Activated CD8-positive, alpha-beta T cell treated with anti-CD3 and anti-CD28 coated beads for 36 hours (primary cell): Measurements from ENCODE around the gene THRSP. TPM values are rescaled to one million over a fixed set of nuclear protein-coding genes. Genes with fewer than 3 reads are reported as not detected.
"Not testable (repeated sequence)": the region's sequence is repeated elsewhere in the genome, so short reads cannot be mapped to it uniquely, and the experiment has no call there.

Experiments used
- ATAC-seq: fragments of 200-7000 bp; cut with Tn5 transposase; one replicate; pipeline ENCODE4 v1.10.0; 2021; ENCODE audit warnings: mild to moderate bottlenecking, moderate library complexity
- CTCF ChIA-PET: fragments of 350-600 bp; sonication (Branson Sonifier 250); formaldehyde crosslinking; loops from one replicate; lab custom pipeline; 2021; ENCODE audit warnings: antibody characterized with exemption; lab: Charles Lee
- POLR2A ChIA-PET: fragments of 350-600 bp; sonication (Branson Sonifier 250); formaldehyde crosslinking; loops from one replicate; lab custom pipeline; 2021; ENCODE audit warnings: antibody characterized with exemption; lab: Charles Lee
- DNase-seq: peaks from one replicate; pipeline ENCODE4 v3.0.0-alpha.2; 2020
- H3K27ac Mint-ChIP-seq: one replicate; pipeline ENCODE4 v1.8.0; 2021; ENCODE audit warnings: mild to moderate bottlenecking, mixed read lengths
- H3K27me3 Mint-ChIP-seq: one replicate; pipeline ENCODE4 v1.8.0; 2021; ENCODE audit warnings: mixed read lengths
- H3K36me3 Mint-ChIP-seq: one replicate; pipeline ENCODE4 v1.8.0; 2021; ENCODE audit warnings: low read depth, mixed read lengths
- H3K4me1 Mint-ChIP-seq: one replicate; pipeline ENCODE4 v1.8.0; 2021; ENCODE audit warnings: low read depth, mixed read lengths
- H3K4me3 Mint-ChIP-seq: one replicate; pipeline ENCODE4 v1.8.0; 2021; ENCODE audit warnings: mild to moderate bottlenecking, moderate library complexity, mixed read lengths
- H3K9me3 Mint-ChIP-seq: one replicate; pipeline ENCODE4 v1.8.0; 2021; ENCODE audit warnings: mixed read lengths
- intact Hi-C: fragments of 100-400 bp; cut with micrococcal nuclease; formaldehyde crosslinking; loops from one replicate; pipeline ENCODE4 v1.10.0; 2022
- total RNA-seq, 2 experiments: library from RNA; stranded (reverse); gene quantifications; one replicate each; pipeline ENCODE4 v1.2.3, GENCODE V29; 2021
- TF ChIP-seq, protein P1 (sequence below): fragments of 200-600 bp; IDR thresholded peaks from one replicate; pipeline ENCODE4 v1.8.0; 2022; ENCODE audit warnings: antibody characterized with exemption, mild to moderate bottlenecking

THRSP gene
- total RNA-seq, 2 experiments from 2014 or later: not detected

GRCh38 chr11:78039391-78039918, 24.2 kb upstream of the THRSP start:
- TF ChIP-seq, protein P1, sequence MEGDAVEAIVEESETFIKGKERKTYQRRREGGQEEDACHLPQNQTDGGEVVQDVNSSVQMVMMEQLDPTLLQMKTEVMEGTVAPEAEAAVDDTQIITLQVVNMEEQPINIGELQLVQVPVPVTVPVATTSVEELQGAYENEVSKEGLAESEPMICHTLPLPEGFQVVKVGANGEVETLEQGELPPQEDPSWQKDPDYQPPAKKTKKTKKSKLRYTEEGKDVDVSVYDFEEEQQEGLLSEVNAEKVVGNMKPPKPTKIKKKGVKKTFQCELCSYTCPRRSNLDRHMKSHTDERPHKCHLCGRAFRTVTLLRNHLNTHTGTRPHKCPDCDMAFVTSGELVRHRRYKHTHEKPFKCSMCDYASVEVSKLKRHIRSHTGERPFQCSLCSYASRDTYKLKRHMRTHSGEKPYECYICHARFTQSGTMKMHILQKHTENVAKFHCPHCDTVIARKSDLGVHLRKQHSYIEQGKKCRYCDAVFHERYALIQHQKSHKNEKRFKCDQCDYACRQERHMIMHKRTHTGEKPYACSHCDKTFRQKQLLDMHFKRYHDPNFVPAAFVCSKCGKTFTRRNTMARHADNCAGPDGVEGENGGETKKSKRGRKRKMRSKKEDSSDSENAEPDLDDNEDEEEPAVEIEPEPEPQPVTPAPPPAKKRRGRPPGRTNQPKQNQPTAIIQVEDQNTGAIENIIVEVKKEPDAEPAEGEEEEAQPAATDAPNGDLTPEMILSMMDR: no peak
- H3K27ac Mint-ChIP-seq: peak overlapping the region; percentile 93
- H3K36me3 Mint-ChIP-seq: no peaks in the 10 kb centered on the region
- peak overlapping the region; percentile 39 for H3K4me3 Mint-ChIP-seq
- ChIA-PET POLR2A (interaction anchor here (0.6 to 1.5 kb wide), 3 partner anchors 45 to 118 kb away, joined by 3 to 5 read pairs (median 3); partner anchors contain the start of gene INTS4), CTCF (interaction anchor here (2.5 to 3.1 kb wide), 2 partner anchors 40 to 45 kb away, joined by 8 to 10 read pairs; partner anchors contain the start of gene INTS4)
- H3K27me3 Mint-ChIP-seq: no peaks in the 10 kb centered on the region
- peaks cover 19% of the 10 kb centered on the region for H3K4me1 Mint-ChIP-seq
- peak; percentile 14 for DNase-seq
- intact Hi-C loops: no loop called here
- ATAC-seq: peak; percentile 71
- no peaks in the 10 kb centered on the region for H3K9me3 Mint-ChIP-seq

DNA sequence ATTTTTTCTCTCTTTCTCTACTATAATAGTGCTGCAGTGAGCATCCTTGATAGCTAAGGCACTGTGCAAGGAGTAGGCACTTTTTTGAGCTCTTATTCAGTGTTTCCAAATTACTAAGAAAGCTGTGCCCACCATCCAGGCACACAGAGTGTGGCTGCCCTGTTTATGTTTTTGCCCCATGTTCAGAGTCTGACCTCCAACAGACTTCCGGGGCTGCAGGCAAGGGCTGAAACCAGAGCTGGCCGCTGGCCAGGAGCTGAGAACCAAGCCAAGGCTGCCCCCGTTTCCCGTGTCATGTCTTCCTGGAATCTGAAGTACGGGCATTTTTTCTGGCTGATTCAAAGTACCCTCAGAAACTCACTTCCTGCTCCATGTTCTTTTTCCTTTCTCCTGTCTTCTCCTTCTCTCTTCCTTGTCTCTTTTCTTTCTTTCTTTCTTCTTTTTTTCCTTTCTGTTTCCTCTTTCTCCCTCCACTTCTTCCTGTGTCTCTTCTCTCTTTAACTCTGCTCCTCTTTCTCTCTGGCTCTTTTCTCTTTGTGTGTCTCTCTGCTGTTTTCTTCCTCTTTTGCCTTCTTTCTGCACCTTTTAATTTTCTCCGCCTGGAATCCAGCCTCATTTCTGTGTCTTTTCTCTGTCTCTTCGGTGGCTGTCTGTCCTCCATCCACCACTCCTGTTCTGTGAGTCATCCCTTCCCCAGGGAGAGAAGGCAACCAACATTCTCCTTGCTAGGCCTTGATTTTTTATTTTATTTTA, 23.6 kb upstream of the THRSP start:
- intact Hi-C loops: no loop called here
- Mint-ChIP-seq H3K4me1 (peaks cover 17% of the 10 kb centered on the region), H3K36me3 (no peaks in the 10 kb centered on the region), H3K4me3 (peak overlapping the region; percentile 39), H3K27me3 (no peaks in the 10 kb centered on the region), H3K9me3 (no peaks in the 10 kb centered on the region), H3K27ac (peak overlapping the region; percentile 93)
- TF ChIP-seq, protein P1: no peak
- POLR2A ChIA-PET: interaction anchor here (0.6 to 1.5 kb wide), 3 partner anchors 46 to 119 kb away, joined by 3 to 5 read pairs (median 3); partner anchors contain the start of gene INTS4
- ATAC-seq: peak; percentile 82
- CTCF ChIA-PET: interaction anchor here (1.7 to 3.1 kb wide), 3 partner anchors 12 to 45 kb away, joined by 5 to 10 read pairs (median 8); partner anchors contain the start of gene INTS4
- DNase-seq: peak; percentile 74

- Mint-ChIP-seq H3K4me1 (peaks cover 21% of the 10 kb centered on the region), H3K27me3 (no peaks in the 10 kb centered on the region), H3K27ac (no peak overlapping the region), H3K4me3 (no peak overlapping the region), H3K9me3 (no peaks in the 10 kb centered on the region), H3K36me3 (no peaks in the 10 kb centered on the region)
- ATAC-seq: peak; percentile 28
- ChIA-PET CTCF (interaction anchor here (1.7 to 3.1 kb wide), 3 partner anchors 11 to 46 kb away, joined by 5 to 10 read pairs (median 8); partner anchors contain the start of gene INTS4), POLR2A (interaction anchor here (0.6 to 1.5 kb wide), 2 partner anchors 46 to 1792 kb away, joined by 3 to 5 read pairs; partner anchors contain the start of gene INTS4)
- DNase-seq: peak; percentile 52
- TF ChIP-seq, protein P1: no peak
- intact Hi-C loops: no loop called here
These were observed 22.8 kb upstream of the THRSP start for GRCh38 chr11:78040691-78041379.

DNA sequence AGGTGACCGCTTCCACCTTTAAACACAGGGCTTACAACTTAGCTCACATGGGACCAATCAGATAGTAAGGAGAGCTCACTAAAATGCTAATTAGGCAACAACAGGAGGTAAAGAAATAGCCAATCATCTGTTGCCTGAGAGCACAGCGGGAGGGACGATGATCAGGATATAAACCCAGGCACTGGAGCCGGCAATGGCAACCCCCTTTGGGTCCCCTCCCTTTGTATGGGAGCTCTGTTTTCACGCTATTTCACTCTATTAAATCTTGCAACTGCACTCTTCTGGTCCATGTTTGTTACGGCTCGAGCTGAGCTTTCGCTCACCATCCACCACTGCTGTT, 22.3 kb upstream of the THRSP start:
- ATAC-seq, H3K36me3 Mint-ChIP-seq, H3K27me3 Mint-ChIP-seq, H3K9me3 Mint-ChIP-seq, DNase-seq, H3K27ac Mint-ChIP-seq, H3K4me3 Mint-ChIP-seq, intact Hi-C loops: not testable (repeated sequence)
- peaks cover 27% of the 10 kb centered on the region for H3K4me1 Mint-ChIP-seq
- ChIA-PET CTCF (interaction anchor here (1.7 to 3.1 kb wide), 3 partner anchors 11 to 46 kb away, joined by 5 to 10 read pairs (median 8); partner anchors contain the start of gene INTS4), POLR2A (interaction anchor here (0.6 kb wide), 1 partner anchor 1793 kb away, joined by 3 read pairs; no protein-coding TSS in a partner anchor)

- DNase-seq (no peak), ATAC-seq (no peak)
- no peak overlapping the region for H3K27ac Mint-ChIP-seq
- H3K4me3 Mint-ChIP-seq: no peak overlapping the region
- no peaks in the 10 kb centered on the region for H3K36me3 Mint-ChIP-seq
- intact Hi-C loops: no loop called here
- no peaks in the 10 kb centered on the region for H3K27me3 Mint-ChIP-seq
- CTCF ChIA-PET: interaction anchor here (3.1 kb wide), 1 partner anchor 42 kb away, joined by 10 read pairs; no protein-coding TSS in a partner anchor
- POLR2A ChIA-PET: no interaction called here
- TF ChIP-seq, protein P1: no peak
- H3K9me3 Mint-ChIP-seq: no peaks in the 10 kb centered on the region
- peaks cover 27% of the 10 kb centered on the region for H3K4me1 Mint-ChIP-seq
These were observed 21.7 kb upstream of the THRSP start for GRCh38 chr11:78041843-78042440.
